Measurements from ENCODE around the gene ADA.

The ADA gene

DNA sequence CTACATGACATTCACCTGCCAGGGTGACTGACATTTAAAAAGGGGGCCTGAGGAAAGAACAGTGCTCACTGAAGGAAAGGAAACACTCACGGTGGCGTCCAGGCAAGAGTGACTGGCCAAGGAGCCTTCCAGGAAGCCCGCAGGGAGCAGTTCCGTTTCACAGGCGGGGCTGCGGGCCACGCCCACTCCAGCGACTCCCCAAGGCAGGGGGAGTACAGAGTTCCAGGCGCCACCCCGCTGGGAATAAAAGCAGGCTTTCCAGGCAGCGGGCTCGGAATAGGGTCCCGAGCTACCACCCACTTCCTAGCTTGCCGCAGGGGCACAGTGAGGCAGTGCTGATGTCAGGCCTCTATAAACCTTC lies 34.9 kb downstream of the ADA start:
- no peak for TF ChIP-seq EZH2phosphoT487 (IDR thresholded peaks at IDR 0.05; ENCODE audit: borderline replicate concordance, low read length)
- TF ChIP-seq, protein P1, sequence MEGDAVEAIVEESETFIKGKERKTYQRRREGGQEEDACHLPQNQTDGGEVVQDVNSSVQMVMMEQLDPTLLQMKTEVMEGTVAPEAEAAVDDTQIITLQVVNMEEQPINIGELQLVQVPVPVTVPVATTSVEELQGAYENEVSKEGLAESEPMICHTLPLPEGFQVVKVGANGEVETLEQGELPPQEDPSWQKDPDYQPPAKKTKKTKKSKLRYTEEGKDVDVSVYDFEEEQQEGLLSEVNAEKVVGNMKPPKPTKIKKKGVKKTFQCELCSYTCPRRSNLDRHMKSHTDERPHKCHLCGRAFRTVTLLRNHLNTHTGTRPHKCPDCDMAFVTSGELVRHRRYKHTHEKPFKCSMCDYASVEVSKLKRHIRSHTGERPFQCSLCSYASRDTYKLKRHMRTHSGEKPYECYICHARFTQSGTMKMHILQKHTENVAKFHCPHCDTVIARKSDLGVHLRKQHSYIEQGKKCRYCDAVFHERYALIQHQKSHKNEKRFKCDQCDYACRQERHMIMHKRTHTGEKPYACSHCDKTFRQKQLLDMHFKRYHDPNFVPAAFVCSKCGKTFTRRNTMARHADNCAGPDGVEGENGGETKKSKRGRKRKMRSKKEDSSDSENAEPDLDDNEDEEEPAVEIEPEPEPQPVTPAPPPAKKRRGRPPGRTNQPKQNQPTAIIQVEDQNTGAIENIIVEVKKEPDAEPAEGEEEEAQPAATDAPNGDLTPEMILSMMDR (IDR thresholded peaks at IDR 0.05; ENCODE audit: low read depth, low read length, poor library complexity, severe bottlenecking): no peak
- H3K4me1 ChIP-seq (ENCODE audit: control insufficient read depth, low read length): peaks cover 19% of the 10 kb centered on the region
- no peaks in the 10 kb centered on the region for H3K9me3 ChIP-seq (ENCODE audit: control insufficient read depth, insufficient read depth, low read length)
- peaks cover 80% of the 10 kb centered on the region for H3K36me3 ChIP-seq (ENCODE audit: control insufficient read depth, low read length)
- H3K27ac ChIP-seq (ENCODE audit: low read depth, low read length): no peak overlapping the region
- H3F3A ChIP-seq (ENCODE audit: control insufficient read depth, insufficient read depth): peaks cover 4% of the 10 kb centered on the region; the same call in 1 of the 2 replicates
- H3K9me2 ChIP-seq (replicated peaks; ENCODE audit: control insufficient read depth, low read length): no peaks in the 10 kb centered on the region
- no peak overlapping the region for H3K4me2 ChIP-seq (ENCODE audit: low read length)
- no peaks in the 10 kb centered on the region for H3K27me3 ChIP-seq (ENCODE audit: control insufficient read depth, low read length)
- H3K79me2 ChIP-seq (ENCODE audit: control insufficient read depth, low read length): peaks cover 11% of the 10 kb centered on the region
- no peaks in the 10 kb centered on the region for H4K20me1 ChIP-seq (ENCODE audit: control insufficient read depth, insufficient read depth, low read depth, low read length)
- H3K4me3 ChIP-seq (ENCODE audit: low read length): no peak overlapping the region

DNA sequence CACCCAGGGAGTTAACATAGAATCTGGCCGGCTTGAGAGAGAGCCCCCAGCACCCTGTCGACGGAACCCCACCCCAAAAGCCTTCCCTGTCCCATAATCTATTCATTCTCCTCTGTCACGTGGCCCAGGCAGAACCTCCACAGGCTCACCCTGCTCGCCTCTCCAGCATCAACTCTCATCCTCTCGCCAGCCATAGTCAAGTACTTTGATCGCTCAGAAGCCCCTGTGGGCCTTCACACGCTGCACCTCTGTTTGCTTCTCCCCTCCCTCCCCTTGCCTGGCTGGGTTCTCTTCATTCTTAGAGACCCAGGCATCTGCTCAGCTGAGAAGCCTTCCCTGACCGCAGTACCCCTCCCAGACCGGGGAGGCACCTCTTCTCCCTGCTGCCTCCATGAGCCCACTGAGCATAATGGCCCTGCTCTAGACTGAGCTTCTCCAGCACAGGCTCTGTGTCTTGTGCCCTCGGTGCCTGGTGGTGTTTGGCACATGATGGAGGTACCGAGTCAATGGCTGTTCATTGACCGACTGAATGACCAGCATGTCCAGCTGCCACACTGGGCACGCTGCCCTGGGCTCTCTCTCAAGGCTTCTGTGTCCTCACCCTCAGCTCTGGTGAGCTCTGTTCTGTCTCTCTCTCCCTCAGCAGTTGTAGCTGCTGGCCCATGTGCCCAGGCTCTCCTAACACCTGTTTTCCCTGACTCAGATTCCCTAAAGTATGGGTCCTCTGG lies 35.5 kb downstream of the ADA start:
- H3K9me3 ChIP-seq (ENCODE audit: control insufficient read depth, insufficient read depth, low read length): no peaks in the 10 kb centered on the region
- peaks cover 16% of the 10 kb centered on the region for H3K79me2 ChIP-seq (ENCODE audit: control insufficient read depth, low read length)
- H3K27me3 ChIP-seq (ENCODE audit: control insufficient read depth, low read length): no peaks in the 10 kb centered on the region
- no peak overlapping the region for H3K27ac ChIP-seq (ENCODE audit: low read depth, low read length)
- peaks cover 4% of the 10 kb centered on the region; the same call in 1 of the 2 replicates for H3F3A ChIP-seq (ENCODE audit: control insufficient read depth, insufficient read depth)
- no peak overlapping the region for H3K4me2 ChIP-seq (ENCODE audit: low read length)
- peaks cover 23% of the 10 kb centered on the region for H3K4me1 ChIP-seq (ENCODE audit: control insufficient read depth, low read length)
- H4K20me1 ChIP-seq (ENCODE audit: control insufficient read depth, insufficient read depth, low read depth, low read length): no peaks in the 10 kb centered on the region
- no peaks in the 10 kb centered on the region for H3K9me2 ChIP-seq (replicated peaks; ENCODE audit: control insufficient read depth, low read length)
- peaks cover 79% of the 10 kb centered on the region for H3K36me3 ChIP-seq (ENCODE audit: control insufficient read depth, low read length)
- no peak overlapping the region for H3K4me3 ChIP-seq (ENCODE audit: low read length)
- TF ChIP-seq, protein P1 (IDR thresholded peaks at IDR 0.05; ENCODE audit: low read depth, low read length, poor library complexity, severe bottlenecking): no peak
- TF ChIP-seq EZH2phosphoT487 (IDR thresholded peaks at IDR 0.05; ENCODE audit: borderline replicate concordance, low read length): no peak

DNA sequence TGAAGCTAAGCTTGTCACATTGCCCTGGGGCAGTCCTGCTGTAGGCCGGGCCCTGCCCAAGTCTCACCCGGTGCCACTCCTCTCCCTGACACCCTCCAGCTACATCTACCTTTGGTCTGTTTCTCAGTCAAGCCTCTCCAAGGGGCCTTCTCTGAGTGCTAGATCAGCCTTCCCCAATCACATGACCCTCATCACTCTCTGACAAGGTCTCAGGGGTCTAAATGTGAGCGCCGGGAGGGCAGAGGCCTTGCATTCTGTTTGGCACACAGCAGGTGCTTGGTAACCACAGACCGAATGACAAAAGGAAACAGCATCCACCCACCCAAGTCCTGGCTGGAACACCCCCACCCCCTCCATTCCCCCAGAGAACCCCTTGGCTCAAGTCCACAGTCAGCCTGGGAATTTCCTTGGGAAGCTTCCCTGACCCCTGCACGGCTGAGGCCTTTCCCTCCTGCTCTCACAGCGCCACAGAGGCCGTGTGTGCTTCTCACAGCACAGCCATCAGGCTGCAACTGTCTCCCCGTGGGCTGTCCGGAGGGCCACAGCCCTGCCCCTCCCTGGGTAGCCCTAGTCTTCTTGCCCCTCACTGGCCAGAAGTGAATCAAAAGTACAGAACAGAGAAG lies 36.2 kb downstream of the ADA start:
- Histone ChIP-seq H3K9me2 (replicated peaks; ENCODE audit: control insufficient read depth, low read length) (no peaks in the 10 kb centered on the region), H3K36me3 (ENCODE audit: control insufficient read depth, low read length) (peaks cover 75% of the 10 kb centered on the region), H3F3A (ENCODE audit: control insufficient read depth, insufficient read depth) (peaks cover under 1% of the 10 kb centered on the region), H3K9me3 (ENCODE audit: control insufficient read depth, insufficient read depth, low read length) (no peaks in the 10 kb centered on the region), H4K20me1 (ENCODE audit: control insufficient read depth, insufficient read depth, low read depth, low read length) (no peaks in the 10 kb centered on the region), H3K27me3 (ENCODE audit: control insufficient read depth, low read length) (no peaks in the 10 kb centered on the region), H3K4me1 (ENCODE audit: control insufficient read depth, low read length) (peaks cover 31% of the 10 kb centered on the region), H3K4me2 (ENCODE audit: low read length) (no peak overlapping the region), H3K79me2 (ENCODE audit: control insufficient read depth, low read length) (peaks cover 24% of the 10 kb centered on the region), H3K4me3 (ENCODE audit: low read length) (no peak overlapping the region), H3K27ac (ENCODE audit: low read depth, low read length) (no peak overlapping the region)
- TF ChIP-seq, protein P1 (IDR thresholded peaks at IDR 0.05; ENCODE audit: low read depth, low read length, poor library complexity, severe bottlenecking): no peak
- TF ChIP-seq EZH2phosphoT487 (IDR thresholded peaks at IDR 0.05; ENCODE audit: borderline replicate concordance, low read length): no peak

Measured in DOHH2 (cell line).